SU-DHL-6 (cell line): ENCODE data around the gene MALRD1.

Experiments used
- EZH2phosphoT487 ChIP-seq: fragments of 200-600 bp; sonication (generic), shearing (Covaris generic); conservative IDR thresholded peaks from 2 replicates; pipeline ENCODE4 v1.6.1; 2018; ENCODE audit warnings: mild to moderate bottlenecking, antibody characterized with exemption, low read length, moderate library complexity, mixed read lengths
- TF ChIP-seq, protein P1 (sequence below): fragments of 200-600 bp; sonication (generic); IDR thresholded peaks from one replicate; pipeline ENCODE4 v1.5.1; 2017; ENCODE audit warnings: antibody characterized with exemption, mild to moderate bottlenecking, low read length, moderate library complexity; ENCODE audit not compliant: insufficient read depth, poor library complexity, severe bottlenecking

DNA sequence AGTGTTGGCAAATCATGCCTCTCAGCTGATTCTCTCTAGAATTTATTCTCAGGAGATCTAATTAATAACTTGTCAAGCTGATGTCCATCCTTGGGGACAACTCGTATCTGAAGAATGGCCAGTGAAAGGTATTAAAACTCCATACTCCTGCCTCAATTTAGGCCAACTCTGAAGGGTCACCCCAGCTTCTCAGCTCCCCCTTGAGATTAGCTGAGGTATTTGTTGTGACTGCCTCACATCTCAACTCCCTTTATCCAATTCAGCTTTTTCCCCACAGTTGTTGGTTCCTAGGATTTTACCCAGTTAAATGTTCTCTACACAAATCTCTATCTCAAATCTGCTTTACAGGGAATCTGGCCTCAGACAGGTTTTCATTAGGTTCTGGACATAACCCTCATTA is 182.4 kb downstream of the MALRD1 start:
- TF ChIP-seq, protein P1, sequence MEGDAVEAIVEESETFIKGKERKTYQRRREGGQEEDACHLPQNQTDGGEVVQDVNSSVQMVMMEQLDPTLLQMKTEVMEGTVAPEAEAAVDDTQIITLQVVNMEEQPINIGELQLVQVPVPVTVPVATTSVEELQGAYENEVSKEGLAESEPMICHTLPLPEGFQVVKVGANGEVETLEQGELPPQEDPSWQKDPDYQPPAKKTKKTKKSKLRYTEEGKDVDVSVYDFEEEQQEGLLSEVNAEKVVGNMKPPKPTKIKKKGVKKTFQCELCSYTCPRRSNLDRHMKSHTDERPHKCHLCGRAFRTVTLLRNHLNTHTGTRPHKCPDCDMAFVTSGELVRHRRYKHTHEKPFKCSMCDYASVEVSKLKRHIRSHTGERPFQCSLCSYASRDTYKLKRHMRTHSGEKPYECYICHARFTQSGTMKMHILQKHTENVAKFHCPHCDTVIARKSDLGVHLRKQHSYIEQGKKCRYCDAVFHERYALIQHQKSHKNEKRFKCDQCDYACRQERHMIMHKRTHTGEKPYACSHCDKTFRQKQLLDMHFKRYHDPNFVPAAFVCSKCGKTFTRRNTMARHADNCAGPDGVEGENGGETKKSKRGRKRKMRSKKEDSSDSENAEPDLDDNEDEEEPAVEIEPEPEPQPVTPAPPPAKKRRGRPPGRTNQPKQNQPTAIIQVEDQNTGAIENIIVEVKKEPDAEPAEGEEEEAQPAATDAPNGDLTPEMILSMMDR, result no peak
- no peak for TF ChIP-seq EZH2phosphoT487
